Neural progenitor cell (in vitro differentiated cells): ENCODE data around the gene ZPLD1.

Experiments
- CTCF ChIP-seq: fragments of 200-600 bp; sonication (generic); IDR thresholded peaks from 2 replicates; pipeline ENCODE4 v1.5.1; 2017; ENCODE audit warnings: antibody characterized with exemption, mild to moderate bottlenecking
- EZH2phosphoT487 ChIP-seq: fragments of 200-600 bp; sonication (generic); IDR thresholded peaks from 2 replicates; pipeline ENCODE4 v1.6.1; 2017; ENCODE audit warnings: antibody characterized with exemption

- TF ChIP-seq CTCF (no peak), EZH2phosphoT487 (no peak)
These were observed 48.7 kb downstream of the ZPLD1 start for GRCh38 chr3:102483556-102483955.
